H9 (cell line): Measurements from ENCODE around the gene LMO1. TPM values are rescaled to one million over a fixed set of nuclear protein-coding genes. Genes with fewer than 3 reads are reported as not detected.

Source experiments
- DNase-seq: peaks from one replicate; pipeline ENCODE4 v3.0.0-alpha.2; 2017
- H2AFZ ChIP-seq: one replicate; pipeline ENCODE4 v1.6.1; 2013; ENCODE audit warnings: mild to moderate bottlenecking, low read length, control low read depth, moderate library complexity
- H2AK5ac ChIP-seq: 2 replicates; pipeline ENCODE4 v1.6.1; 2013; ENCODE audit warnings: low read length, control low read depth, mixed read lengths; ENCODE audit not compliant: insufficient read length
- H2BK120ac ChIP-seq: one replicate; pipeline ENCODE4 v1.6.1; 2013; ENCODE audit warnings: low read depth, mild to moderate bottlenecking, low read length, control low read depth, inconsistent platforms; ENCODE audit not compliant: poor library complexity, severe bottlenecking
- H2BK12ac ChIP-seq: 2 replicates; pipeline ENCODE4 v1.6.1; 2013; ENCODE audit warnings: low read length, control low read depth, mixed read lengths, low read depth; ENCODE audit not compliant: insufficient read length
- H2BK15ac ChIP-seq: 2 replicates; pipeline ENCODE4 v1.6.1; 2013; ENCODE audit warnings: low read depth, low read length, control low read depth
- H2BK20ac ChIP-seq: one replicate; pipeline ENCODE4 v1.6.1; 2013; ENCODE audit warnings: low read depth, mild to moderate bottlenecking, low read length, control low read depth, inconsistent platforms; ENCODE audit not compliant: poor library complexity, severe bottlenecking
- H2BK5ac ChIP-seq: 2 replicates; pipeline ENCODE4 v1.6.1; 2013; ENCODE audit warnings: low read length, control low read depth, mixed read lengths; ENCODE audit not compliant: insufficient read length
- H3K14ac ChIP-seq: 2 replicates; pipeline ENCODE4 v1.6.1; 2013; ENCODE audit warnings: low read length, control low read depth; ENCODE audit not compliant: insufficient read depth
- H3K18ac ChIP-seq: 2 replicates; pipeline ENCODE4 v1.6.1; 2013; ENCODE audit warnings: low read depth, mild to moderate bottlenecking, mixed read lengths, low read length, control low read depth; ENCODE audit not compliant: insufficient read length
- H3K23ac ChIP-seq: 2 replicates; pipeline ENCODE4 v1.6.1; 2013; ENCODE audit warnings: low read length, control low read depth, mixed read lengths, low read depth; ENCODE audit not compliant: insufficient read length
- H3K23me2 ChIP-seq: 2 replicates; pipeline ENCODE4 v1.6.1; 2013; ENCODE audit warnings: low read depth, mild to moderate bottlenecking, mixed read lengths, low read length, control low read depth; ENCODE audit not compliant: insufficient read length, poor library complexity, severe bottlenecking
- H3K27ac ChIP-seq: 2 replicates; pipeline ENCODE4 v1.5.1; 2013; ENCODE audit warnings: low read length, control low read depth, mixed read lengths, low read depth; ENCODE audit not compliant: insufficient read length
- H3K27me3 ChIP-seq: 2 replicates; pipeline ENCODE4 v1.6.1; 2013; ENCODE audit warnings: low read length, control low read depth, inconsistent platforms; ENCODE audit not compliant: insufficient read depth
- H3K4ac ChIP-seq: 2 replicates; pipeline ENCODE4 v1.6.1; 2013; ENCODE audit warnings: low read depth, mild to moderate bottlenecking, control low read depth, inconsistent platforms, low read length, moderate library complexity
- H3K4me1 ChIP-seq: 2 replicates; pipeline ENCODE4 v1.6.1; 2013; ENCODE audit warnings: low read length, control low read depth, inconsistent platforms; ENCODE audit not compliant: insufficient read depth
- H3K4me2 ChIP-seq: 2 replicates; pipeline ENCODE4 v1.6.1; 2013; ENCODE audit warnings: low read length, control low read depth, mixed read lengths; ENCODE audit not compliant: insufficient read length, insufficient read depth
- H3K56ac ChIP-seq: 2 replicates; pipeline ENCODE4 v1.6.1; 2013; ENCODE audit warnings: low read depth, mild to moderate bottlenecking, mixed read lengths, low read length, control low read depth; ENCODE audit not compliant: insufficient read length
- H3K79me1 ChIP-seq: 2 replicates; pipeline ENCODE4 v1.6.1; 2013; ENCODE audit warnings: low read depth, mild to moderate bottlenecking, moderate library complexity, low read length, control low read depth, inconsistent platforms; ENCODE audit not compliant: insufficient read depth, poor library complexity, severe bottlenecking
- H3K79me2 ChIP-seq: 2 replicates; pipeline ENCODE4 v1.6.1; 2013; ENCODE audit warnings: low read length, control low read depth, inconsistent platforms; ENCODE audit not compliant: insufficient read depth
- H3K9ac ChIP-seq: 2 replicates; pipeline ENCODE4 v1.6.1; 2013; ENCODE audit warnings: low read length, control low read depth, mixed read lengths; ENCODE audit not compliant: insufficient read length; ENCODE audit errors: extremely low read depth
- H3K9me3 ChIP-seq: one replicate; pipeline ENCODE4 v1.6.1; 2013; ENCODE audit warnings: low read depth, low read length, inconsistent platforms; ENCODE audit not compliant: control insufficient read depth
- H3T11ph ChIP-seq: one replicate; pipeline ENCODE4 v1.6.1; 2013; ENCODE audit warnings: mild to moderate bottlenecking, low read length, control low read depth, inconsistent platforms
- H4K20me1 ChIP-seq: one replicate; pipeline ENCODE4 v1.6.1; 2013; ENCODE audit not compliant: control insufficient read depth, insufficient read length, insufficient read depth
- H4K5ac ChIP-seq: 2 replicates; pipeline ENCODE4 v1.6.1; 2013; ENCODE audit warnings: low read depth, mild to moderate bottlenecking, mixed read lengths, low read length, control low read depth; ENCODE audit not compliant: insufficient read length
- H4K8ac ChIP-seq: replicated peaks from 2 replicates; pipeline ENCODE4 v1.6.1; 2013; ENCODE audit warnings: low read length, control low read depth, mixed read lengths, low read depth; ENCODE audit not compliant: insufficient read length
- H4K91ac ChIP-seq: 2 replicates; pipeline ENCODE4 v1.6.1; 2013; ENCODE audit warnings: low read depth, mild to moderate bottlenecking, moderate library complexity, mixed read lengths, low read length, control low read depth; ENCODE audit not compliant: insufficient read length
- H3K27ac Mint-ChIP-seq, 3 experiments: 2 replicates in 2 of 3; 3 replicates in 1 of 3; pipeline ENCODE4 v1.8.0; 2020 to 2021; ENCODE audit warnings: mixed read lengths in 3 of 3, mild to moderate bottlenecking in 1 of 3, moderate library complexity in 1 of 3
- H3K27me3 Mint-ChIP-seq: 2 replicates; pipeline ENCODE4 v1.8.0; 2021; ENCODE audit warnings: low read depth, mild to moderate bottlenecking, moderate library complexity, mixed read lengths
- H3K36me3 Mint-ChIP-seq, 3 experiments: 2 replicates in 2 of 3; 3 replicates in 1 of 3; pipeline ENCODE4 v1.8.0; 2020 to 2021; ENCODE audit warnings: low read depth in 3 of 3, mixed read lengths in 3 of 3; ENCODE audit not compliant: insufficient read depth in 1 of 3
- H3K4me1 Mint-ChIP-seq, 2 experiments: 2 replicates each; pipeline ENCODE4 v1.8.0; 2020; ENCODE audit warnings: mixed read lengths in 2 of 2
- H3K4me3 Mint-ChIP-seq, 2 experiments: 2 replicates in 1 of 2; 3 replicates in 1 of 2; pipeline ENCODE4 v1.8.0; 2020 to 2021; ENCODE audit warnings: mild to moderate bottlenecking in 2 of 2, mixed read lengths in 2 of 2, moderate library complexity in 1 of 2
- H3K9me3 Mint-ChIP-seq, 2 experiments: 2 replicates in 1 of 2; 3 replicates in 1 of 2; pipeline ENCODE4 v1.8.0; 2020; ENCODE audit warnings: mild to moderate bottlenecking in 2 of 2, mixed read lengths in 2 of 2, moderate library complexity in 1 of 2
- CTCF ChIP-seq: fragments of 200-600 bp; sonication (generic); conservative IDR thresholded peaks from 3 replicates; pipeline ENCODE4 v1.8.0; 2021; ENCODE audit warnings: antibody characterized with exemption, mild to moderate bottlenecking
- WGBS: extraction: QIAGEN DNeasy Blood & Tissue Kit; methylation state at CpG from one replicate; pipeline ENCODE4 v1.1.7; 2013; ENCODE audit warnings: missing lambda C conversion rate, low lambda C conversion rate, mixed read lengths; ENCODE audit not compliant: insufficient read length; ENCODE audit errors: extremely low coverage; 5-methylcytosine and 5-hydroxymethylcytosine counted together
- total RNA-seq: library from RNA; stranded (reverse); gene quantifications from 2 replicates; pipeline ENCODE4 v1.2.1, GENCODE V29; 2021

Gene LMO1
- total RNA-seq, 1 experiment from 2014 or later, result 0.50 TPM

GRCh38 chr11:8203414-8203715 lies 60.3 kb downstream of the LMO1 start:
- no peaks in the 10 kb centered on the region for H4K20me1 ChIP-seq
- H3K4me2 ChIP-seq, result no peak overlapping the region
- H3K79me2 ChIP-seq, result no peaks in the 10 kb centered on the region
- H3K9ac ChIP-seq, result no peak overlapping the region
- no peak overlapping the region for H2BK5ac ChIP-seq
- Mint-ChIP-seq H3K4me3 (no peak overlapping the region), H3K9me3 (no peaks in the 10 kb centered on the region), H3K27me3 (peaks cover 17% of the 10 kb centered on the region), H3K4me1 (peaks cover 16 to 18% of the 10 kb centered on the region in 2 experiments), H3K36me3 (no peaks in the 10 kb centered on the region), H3K27ac (no peak overlapping the region)
- H2BK12ac ChIP-seq, result no peak overlapping the region
- H2BK20ac ChIP-seq, result no peak overlapping the region
- no peak overlapping the region for H3K4ac ChIP-seq
- H3K18ac ChIP-seq, result no peak overlapping the region
- H3K27ac ChIP-seq, result no peak overlapping the region
- H3T11ph ChIP-seq, result no peak overlapping the region
- no peak overlapping the region for H4K5ac ChIP-seq
- H3K23ac ChIP-seq, result no peak overlapping the region
- no peak for TF ChIP-seq CTCF
- peak; percentile 12 for DNase-seq
- H3K79me1 ChIP-seq, result no peaks in the 10 kb centered on the region
- H2BK15ac ChIP-seq, result no peak overlapping the region
- H3K14ac ChIP-seq, result no peak overlapping the region
- H4K91ac ChIP-seq, result no peak overlapping the region
- no peak overlapping the region for H2AFZ ChIP-seq
- no peak overlapping the region for H2AK5ac ChIP-seq
- H3K27me3 ChIP-seq, result no peaks in the 10 kb centered on the region
- WGBS, result no CpG with 5 or more reads among the region's 2 CpGs
- no peaks in the 10 kb centered on the region for H3K9me3 ChIP-seq
- no peaks in the 10 kb centered on the region for H3K23me2 ChIP-seq
- H4K8ac ChIP-seq, result no peak overlapping the region
- H3K56ac ChIP-seq, result no peak overlapping the region
- no peaks in the 10 kb centered on the region for H3K4me1 ChIP-seq
- no peak overlapping the region for H2BK120ac ChIP-seq
